Thyroid gland (tissue), 4 donors: ENCODE data around the gene PSMD14. TPM values are rescaled to one million over a fixed set of nuclear protein-coding genes. Genes with fewer than 3 reads are reported as not detected.

Experiments
- DNase-seq, 2 donors: peaks; one replicate each; pipeline ENCODE4 v3.0.0-alpha.2; 2019
- H3K27ac ChIP-seq, 3 donors: fragments of 200-600 bp; sonication (generic); 1 replicate in 2 of 3; 2 replicates in 1 of 3; pipeline ENCODE4 v1.5.1; 2016 to 2019; ENCODE audit warnings: mild to moderate bottlenecking in 1 of 3, moderate library complexity in 1 of 3
- H3K27me3 ChIP-seq: fragments of 200-600 bp; sonication (generic); one replicate; pipeline ENCODE4 v1.5.1; 2019
- H3K36me3 ChIP-seq, 2 donors: fragments of 200-600 bp; sonication (generic); one replicate each; pipeline ENCODE4 v1.5.1; 2016 to 2019
- H3K4me1 ChIP-seq, 2 donors: fragments of 200-600 bp; sonication (generic); one replicate each; pipeline ENCODE4 v1.5.1; 2017 to 2019
- H3K4me3 ChIP-seq, 3 donors: fragments of 200-600 bp; sonication (generic); replicated peaks in 1 of 3; 1 replicate in 2 of 3; 2 replicates in 1 of 3; pipeline ENCODE4 v1.5.1; 2016; ENCODE audit warnings: mild to moderate bottlenecking in 1 of 3
- H3K9me3 ChIP-seq: fragments of 200-600 bp; sonication (generic); one replicate; pipeline ENCODE4 v1.5.1; 2017
- POLR2A ChIP-seq, 2 donors: fragments of 450-650 bp; IDR thresholded peaks; one replicate each; pipeline ENCODE4 v1.6.1; 2017; ENCODE audit warnings: antibody characterized with exemption in 2 of 2, mild to moderate bottlenecking in 2 of 2, moderate library complexity in 1 of 2
- whole genome bisulfite sequencing, 2 donors: methylation state at CpG; one replicate each; pipeline ENCODE4 v1.1.5; 2017; 5-methylcytosine and 5-hydroxymethylcytosine counted together
- intact Hi-C: fragments of 100-400 bp; cut with DNase I; formaldehyde crosslinking; loops from one replicate; pipeline ENCODE4 v1.15.1; 2023
- total RNA-seq, 4 donors: library from RNA; depleted of rRNA; stranded (reverse); fragments of >200 nt; gene quantifications; one replicate each; pipeline ENCODE4 v1.2.3, GENCODE V29; 2016
- TF ChIP-seq, protein P1 (sequence below), 6 experiments: fragments of 200-600 bp in 3 of 6; fragments of 450-650 bp in 3 of 6; sonication (generic) in 3 of 6; IDR thresholded peaks; one replicate each; pipeline ENCODE4 v1.5.1; 2016 to 2019; ENCODE audit warnings: antibody characterized with exemption in 6 of 6, mild to moderate bottlenecking in 2 of 6, inconsistent platforms in 1 of 6, moderate library complexity in 1 of 6

Gene PSMD14
- total RNA-seq, 4 donors from 2014 or later: 33.2 to 63.0 (median 57.1) TPM

- no peak for DNase-seq
- Histone ChIP-seq H3K27me3 (no peaks in the 10 kb centered on the region), H3K4me1 (no peaks in the 10 kb centered on the region), H3K27ac (no peak overlapping the region), H3K36me3 (no peaks in the 10 kb centered on the region), H3K9me3 (no peaks in the 10 kb centered on the region), H3K4me3 (no peak overlapping the region)
- 95 to 96% methylated on average over 2 of the region's 2 CpGs for WGBS, 2 donors
- intact Hi-C loops: no loop called here
- TF ChIP-seq POLR2A (IDR thresholded peaks at IDR 0.05): no peak
- TF ChIP-seq, protein P1, sequence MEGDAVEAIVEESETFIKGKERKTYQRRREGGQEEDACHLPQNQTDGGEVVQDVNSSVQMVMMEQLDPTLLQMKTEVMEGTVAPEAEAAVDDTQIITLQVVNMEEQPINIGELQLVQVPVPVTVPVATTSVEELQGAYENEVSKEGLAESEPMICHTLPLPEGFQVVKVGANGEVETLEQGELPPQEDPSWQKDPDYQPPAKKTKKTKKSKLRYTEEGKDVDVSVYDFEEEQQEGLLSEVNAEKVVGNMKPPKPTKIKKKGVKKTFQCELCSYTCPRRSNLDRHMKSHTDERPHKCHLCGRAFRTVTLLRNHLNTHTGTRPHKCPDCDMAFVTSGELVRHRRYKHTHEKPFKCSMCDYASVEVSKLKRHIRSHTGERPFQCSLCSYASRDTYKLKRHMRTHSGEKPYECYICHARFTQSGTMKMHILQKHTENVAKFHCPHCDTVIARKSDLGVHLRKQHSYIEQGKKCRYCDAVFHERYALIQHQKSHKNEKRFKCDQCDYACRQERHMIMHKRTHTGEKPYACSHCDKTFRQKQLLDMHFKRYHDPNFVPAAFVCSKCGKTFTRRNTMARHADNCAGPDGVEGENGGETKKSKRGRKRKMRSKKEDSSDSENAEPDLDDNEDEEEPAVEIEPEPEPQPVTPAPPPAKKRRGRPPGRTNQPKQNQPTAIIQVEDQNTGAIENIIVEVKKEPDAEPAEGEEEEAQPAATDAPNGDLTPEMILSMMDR (IDR thresholded peaks at IDR 0.05): no peak
Observed at GRCh38 chr2:161362568-161363166, 54.4 kb downstream of the PSMD14 start.

GRCh38 chr2:161367675-161368074, 59.5 kb downstream of the PSMD14 start:
- DNase-seq: no peak
- Histone ChIP-seq H3K9me3 (no peaks in the 10 kb centered on the region), H3K4me1 (no peaks in the 10 kb centered on the region), H3K36me3 (no peaks in the 10 kb centered on the region), H3K4me3 (no peak overlapping the region), H3K27me3 (no peaks in the 10 kb centered on the region), H3K27ac (no peak overlapping the region)
- TF ChIP-seq, protein P1 (IDR thresholded peaks at IDR 0.05): no peak
- TF ChIP-seq POLR2A (IDR thresholded peaks at IDR 0.05): no peak
- WGBS, 2 donors: 84 to 90% methylated on average over 3 of the region's 3 CpGs
- intact Hi-C loops: no loop called here

DNA sequence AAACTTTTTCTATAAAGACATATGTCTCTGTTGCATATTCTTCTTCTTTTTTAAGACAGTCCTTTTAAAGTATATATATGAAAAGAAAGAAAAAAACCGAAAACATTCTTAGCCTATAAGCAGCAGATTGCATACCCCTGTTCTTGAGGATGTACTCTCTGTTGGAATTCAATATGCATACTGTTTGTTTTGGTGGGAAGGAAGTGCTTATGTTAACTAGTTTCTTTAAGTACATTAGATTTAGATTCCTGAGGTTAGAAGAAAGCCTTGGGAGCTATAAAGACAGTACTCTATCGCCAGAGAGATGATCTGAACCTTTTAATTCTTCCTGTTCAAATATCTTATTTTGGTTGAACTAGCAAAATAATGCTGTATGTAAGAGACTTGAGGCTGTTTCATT, 61.1 kb downstream of the PSMD14 start:
- Histone ChIP-seq H3K27ac (no peak overlapping the region), H3K9me3 (no peaks in the 10 kb centered on the region), H3K27me3 (no peaks in the 10 kb centered on the region), H3K36me3 (no peaks in the 10 kb centered on the region), H3K4me1 (no peaks in the 10 kb centered on the region), H3K4me3 (no peak overlapping the region)
- TF ChIP-seq, protein P1 (IDR thresholded peaks at IDR 0.05): no peak
- TF ChIP-seq POLR2A (IDR thresholded peaks at IDR 0.05): no peak
- 66 to 80% methylated on average over 2 of the region's 2 CpGs for WGBS, 2 donors
- DNase-seq: no peak
- intact Hi-C loops: no loop called here

- intact Hi-C loops: no loop called here
- WGBS, 2 donors: 83 to 87% methylated on average over 3 of the region's 3 CpGs
Observed at GRCh38 chr2:161370981-161371380, 62.8 kb downstream of the PSMD14 start.

DNA sequence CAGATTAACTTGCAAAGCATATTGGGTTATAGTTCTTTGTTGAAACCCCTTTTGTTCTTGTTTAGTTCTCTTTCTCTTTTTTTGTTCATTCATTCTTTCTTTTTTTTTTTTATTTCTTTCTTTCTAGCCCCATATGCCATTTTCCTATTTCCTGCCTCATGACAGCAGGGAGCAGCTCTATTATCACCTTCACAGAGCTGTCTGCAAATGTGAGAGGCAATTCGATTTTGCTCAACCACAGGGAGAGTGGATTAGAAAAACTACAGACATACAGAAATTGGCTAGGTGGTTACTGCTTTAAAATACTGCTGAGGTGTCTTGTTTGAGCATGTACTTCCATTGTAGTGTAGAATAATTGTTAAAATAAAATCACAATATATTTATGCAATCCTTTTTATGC, 63.6 kb downstream of the PSMD14 start:
- no peak for DNase-seq
- Histone ChIP-seq H3K9me3 (no peaks in the 10 kb centered on the region), H3K27ac (no peak overlapping the region), H3K4me1 (peaks cover 4 to 5% of the 10 kb centered on the region in 2 donors), H3K4me3 (no peak overlapping the region), H3K27me3 (no peaks in the 10 kb centered on the region), H3K36me3 (no peaks in the 10 kb centered on the region)
- TF ChIP-seq, protein P1 (IDR thresholded peaks at IDR 0.05): no peak
- TF ChIP-seq POLR2A (IDR thresholded peaks at IDR 0.05): no peak
- 16 to 35% methylated on average over 1 of the region's 1 CpG for WGBS, 2 donors
- intact Hi-C loops: no loop called here

More at GRCh38 chr2:161370981-161371380, 62.8 kb downstream of the PSMD14 start:
- Histone ChIP-seq H3K27ac (no peak overlapping the region), H3K4me3 (no peak overlapping the region), H3K9me3 (no peaks in the 10 kb centered on the region), H3K4me1 (peaks cover 4 to 5% of the 10 kb centered on the region in 2 donors), H3K27me3 (no peaks in the 10 kb centered on the region), H3K36me3 (no peaks in the 10 kb centered on the region)
- no peak for TF ChIP-seq POLR2A (IDR thresholded peaks at IDR 0.05)
- TF ChIP-seq, protein P1 (IDR thresholded peaks at IDR 0.05): no peak
- no peak for DNase-seq
